Pancreas (tissue), 10 donors: ENCODE data around the gene KAT7. TPM values are rescaled to one million over a fixed set of nuclear protein-coding genes. Genes with fewer than 3 reads are reported as not detected.

Experiments used
- ATAC-seq, 4 donors: fragments of 200-7000 bp; cut with Tn5 transposase; one replicate each; pipeline versions ENCODE4 v1.8.0 to v1.9.1; 2020; ENCODE audit warnings: mild to moderate bottlenecking in 4 of 4, moderate library complexity in 4 of 4
- DNase-seq, 6 donors: peaks; one replicate each; pipeline ENCODE4 v3.0.0-alpha.2; 2020
- FAIRE-seq: peaks from 2 replicates; lab custom pipeline; 2012; peaks lifted over from hg19 to GRCh38; lab: Jason Lieb, UNC
- H3K27ac ChIP-seq, 4 donors: fragments of 200-600 bp; sonication (generic); 1 replicate in 3 of 4; 2 replicates in 1 of 4; pipeline versions ENCODE4 v1.5.0 to v1.8.0; 2020
- H3K27me3 ChIP-seq, 4 donors: fragments of 200-600 bp; one replicate each; pipeline ENCODE4 v1.8.0; 2021
- H3K36me3 ChIP-seq, 3 donors: fragments of 200-600 bp; sonication (generic) in 1 of 3; one replicate each; pipeline versions ENCODE4 v1.5.0 to v1.8.0; 2020 to 2021
- H3K4me1 ChIP-seq, 3 donors: fragments of 200-600 bp; one replicate each; pipeline ENCODE4 v1.8.0; 2021
- H3K4me3 ChIP-seq, 4 donors: fragments of 200-600 bp; sonication (generic) in 2 of 4; one replicate each; pipeline versions ENCODE4 v1.5.0 to v1.8.0; 2020 to 2021
- H3K9me3 ChIP-seq, 4 donors: fragments of 200-600 bp; one replicate each; pipeline ENCODE4 v1.8.0; 2021
- CTCF ChIP-seq, 4 donors: fragments of 200-600 bp; sonication (generic) in 3 of 4; IDR thresholded peaks; one replicate each; pipeline versions ENCODE4 v1.5.0 to v1.8.0; 2021; ENCODE audit warnings: antibody characterized with exemption in 4 of 4
- WGBS, 2 donors: extraction: QIAGEN DNeasy Blood & Tissue Kit; methylation state at CpG; one replicate each; pipeline ENCODE4 v1.1.7; 2013; 5-methylcytosine and 5-hydroxymethylcytosine counted together
- intact Hi-C, 3 donors: fragments of 100-400 bp; cut with DNase I; formaldehyde crosslinking; loops; one replicate each; pipeline versions ENCODE4 v1.11.1 to v1.14.2; 2022
- polyA plus RNA-seq, 2 donors: library from polyadenylated mRNA; stranded (reverse); fragments of 200-250 nt; gene quantifications; one replicate each; pipeline ENCODE4 v1.2.3, GENCODE V29; 2013
- total RNA-seq, 6 donors: library from RNA; stranded (reverse); fragmentation: NEBNext Ultra II Directional in 4 of 6; extraction: Animal tissue kit (Norgen Biotek cat#: 25700) in 4 of 6; gene quantifications; one replicate each; pipeline versions ENCODE4 v1.2.1 to v1.2.4, GENCODE V29; 2021 to 2023
- donor health status: healthy with polysubstance abuse.
- donor health status: DM: no; HTN: no; CAD: no; lungs with moderate emphysema.
- donor health status: DM: no; HTN: no; CAD: no.
- donor health status: control.
- donor health status: control.
- donor health status: Bipolar disorder and iron deficiency.
- donor health status: DM: yes; HTN: yes; CAD: no.
- donor health status: DM: no; HTN: no; CAD: no.
- donor health status: DM: no; HTN: no; CAD: no.
- donor health status: DM: yes; HTN: yes; CAD: no.

The KAT7 gene
- total and polyA plus RNA-seq, 8 donors: 3.5 to 31.5 (median 19.1) TPM

GRCh38 chr17:49829026-49829425 lies 40.5 kb downstream of the KAT7 start:
- H3K36me3 ChIP-seq: peaks cover 0 to 25% (median 22%) of the 10 kb centered on the region in 3 donors
- no peaks in the 10 kb centered on the region for H3K4me1 ChIP-seq
- ATAC-seq: no peak
- no peak overlapping the region for H3K4me3 ChIP-seq
- FAIRE-seq: no peak
- H3K27ac ChIP-seq: no peak overlapping the region
- TF ChIP-seq CTCF (IDR thresholded peaks at IDR 0.05): no peak
- H3K27me3 ChIP-seq: no peaks in the 10 kb centered on the region
- DNase-seq: no peak
- H3K9me3 ChIP-seq: no peaks in the 10 kb centered on the region
- intact Hi-C loops: no loop called here
- 89 to 90% methylated on average over 2 of the region's 2 CpGs for WGBS, 2 donors

- intact Hi-C loops: no loop called here
- no peaks in the 10 kb centered on the region for H3K9me3 ChIP-seq
- H3K27me3 ChIP-seq: no peaks in the 10 kb centered on the region
- peaks cover 0 to 5% (median 0%) of the 10 kb centered on the region in 3 donors for H3K4me1 ChIP-seq
- no peak overlapping the region for H3K27ac ChIP-seq
- peaks cover 0 to 21% (median 19%) of the 10 kb centered on the region in 3 donors for H3K36me3 ChIP-seq
- ATAC-seq (peak in 1 of 4 donors; percentile 49), DNase-seq (no peak), FAIRE-seq (no peak)
- WGBS, 2 donors: 52 to 53% methylated on average over 1 of the region's 1 CpG
- no peak for TF ChIP-seq CTCF (IDR thresholded peaks at IDR 0.05)
- no peak overlapping the region for H3K4me3 ChIP-seq
Measured at GRCh38 chr17:49830605-49831004, 42.1 kb downstream of the KAT7 start.

GRCh38 chr17:49832840-49833599 lies 44.5 kb downstream of the KAT7 start:
- no peak for TF ChIP-seq CTCF (IDR thresholded peaks at IDR 0.05)

GRCh38 chr17:49834118-49834743 lies 45.8 kb downstream of the KAT7 start:
- no peak overlapping the region for H3K4me3 ChIP-seq
- H3K4me1 ChIP-seq: peaks cover 0 to 13% (median 9%) of the 10 kb centered on the region in 3 donors
- no peaks in the 10 kb centered on the region for H3K36me3 ChIP-seq
- WGBS, 2 donors: 94 to 99% methylated on average over 19 of the region's 19 CpGs
- no peak for TF ChIP-seq CTCF (IDR thresholded peaks at IDR 0.05)
- DNase-seq: no peak
- intact Hi-C loops: no loop called here
- H3K27ac ChIP-seq: no peak overlapping the region
- FAIRE-seq: no peak
- ATAC-seq: no peak
- no peaks in the 10 kb centered on the region for H3K9me3 ChIP-seq
- no peaks in the 10 kb centered on the region for H3K27me3 ChIP-seq

More at GRCh38 chr17:49832840-49833599, 44.5 kb downstream of the KAT7 start:
- Histone ChIP-seq H3K36me3 (no peaks in the 10 kb centered on the region), H3K9me3 (no peaks in the 10 kb centered on the region), H3K27ac (no peak overlapping the region), H3K27me3 (no peaks in the 10 kb centered on the region), H3K4me1 (peaks cover 0 to 13% (median 9%) of the 10 kb centered on the region in 3 donors), H3K4me3 (no peak overlapping the region)
- FAIRE-seq: no peak
- no peak for DNase-seq
- intact Hi-C loops: no loop called here
- ATAC-seq: no peak
- 86 to 88% methylated on average over 7 of the region's 7 CpGs for WGBS, 2 donors
